Left hindlimb (tissue), 1 donor: Measurements from ENCODE around the gene CCDC182.
A peak's percentile ranks its signal among the peaks of the same experiment; 100 is the strongest.

Source experiments
- DNase-seq: peaks from one replicate; pipeline ENCODE4 v3.0.0-alpha.2; 2018

The CCDC182 gene

GRCh38 chr17:57745242-57745641 is at the start of gene CCDC182:
CCDC182 (minus strand) TSS chr17:57745299; CDS start chr17:57745272, 27 bp downstream.
- no peak for DNase-seq

GRCh38 chr17:57794841-57795240 is 49.7 kb upstream of the CCDC182 start:
- no peak for DNase-seq

GRCh38 chr17:57788725-57789124 is 43.6 kb upstream of the CCDC182 start:
- DNase-seq = no peak

GRCh38 chr17:57785022-57785421 is 39.9 kb upstream of the CCDC182 start:
- DNase-seq = no peak

- DNase-seq = no peak
These were observed 39.3 kb upstream of the CCDC182 start for GRCh38 chr17:57784226-57784895.

- DNase-seq = peak; percentile 81
These were observed 38.2 kb upstream of the CCDC182 start for GRCh38 chr17:57783338-57783742.

- peak; percentile 56 for DNase-seq
These were observed 37.7 kb upstream of the CCDC182 start for GRCh38 chr17:57782647-57783337.

GRCh38 chr17:57782062-57782490 is 37.0 kb upstream of the CCDC182 start:
- no peak for DNase-seq

- no peak for DNase-seq
These were observed 36.4 kb upstream of the CCDC182 start for GRCh38 chr17:57781386-57782061.

GRCh38 chr17:57779706-57780105 is 34.6 kb upstream of the CCDC182 start:
- no peak for DNase-seq

GRCh38 chr17:57778306-57778705 is 33.2 kb upstream of the CCDC182 start:
- no peak for DNase-seq

GRCh38 chr17:57776366-57776765 is 31.3 kb upstream of the CCDC182 start:
- no peak for DNase-seq

GRCh38 chr17:57774872-57775271 is 29.8 kb upstream of the CCDC182 start:
- DNase-seq = no peak

- no peak for DNase-seq
These were observed 28.5 kb upstream of the CCDC182 start for GRCh38 chr17:57773557-57773956.

GRCh38 chr17:57772774-57773173 is 27.7 kb upstream of the CCDC182 start:
- no peak for DNase-seq

- DNase-seq = no peak
These were observed 22.5 kb upstream of the CCDC182 start for GRCh38 chr17:57767561-57767960.

- no peak for DNase-seq
These were observed 21.3 kb upstream of the CCDC182 start for GRCh38 chr17:57766318-57766943.

GRCh38 chr17:57762452-57763395 is 17.6 kb upstream of the CCDC182 start:
- no peak for DNase-seq

GRCh38 chr17:57761887-57762286 is 16.8 kb upstream of the CCDC182 start:
- DNase-seq = no peak

GRCh38 chr17:57760046-57760445 is 14.9 kb upstream of the CCDC182 start:
- DNase-seq = no peak

GRCh38 chr17:57758654-57759053 is 13.6 kb upstream of the CCDC182 start:
- no peak for DNase-seq

- DNase-seq = no peak
These were observed 12.6 kb upstream of the CCDC182 start for GRCh38 chr17:57757735-57758134.
